Neural crest cell (in vitro differentiated cells): Measurements from ENCODE around the gene LCNL1. TPM values are rescaled to one million over a fixed set of nuclear protein-coding genes. Genes with fewer than 3 reads are reported as not detected.

Source experiments
- DNase-seq: peaks from one replicate; pipeline ENCODE4 v3.0.0; 2021; ENCODE audit warnings: low read depth, mixed read lengths, low spot score
- H3K27ac Mint-ChIP-seq: one replicate; pipeline ENCODE4 v1.8.0; 2021; ENCODE audit warnings: mild to moderate bottlenecking, mixed read lengths; ENCODE audit not compliant: unreplicated experiment
- H3K27me3 Mint-ChIP-seq: 2 replicates; pipeline ENCODE4 v1.8.0; 2021; ENCODE audit warnings: low read depth, mild to moderate bottlenecking, mixed read lengths
- H3K36me3 Mint-ChIP-seq: 2 replicates; pipeline ENCODE4 v1.8.0; 2021; ENCODE audit warnings: low read depth, mild to moderate bottlenecking, mixed read lengths
- H3K4me1 Mint-ChIP-seq: 2 replicates; pipeline ENCODE4 v1.8.0; 2021; ENCODE audit warnings: mixed read lengths
- H3K4me3 Mint-ChIP-seq: one replicate; pipeline ENCODE4 v1.8.0; 2021; ENCODE audit warnings: mild to moderate bottlenecking, mixed read lengths
- H3K9me3 Mint-ChIP-seq: 2 replicates; pipeline ENCODE4 v1.8.0; 2021; ENCODE audit warnings: mixed read lengths
- CTCF ChIP-seq: fragments of 200-600 bp; sonication (generic); conservative IDR thresholded peaks from 2 replicates; pipeline ENCODE4 v1.5.0; 2021; ENCODE audit warnings: antibody characterized with exemption, mild to moderate bottlenecking
- total RNA-seq: library from RNA; stranded (reverse); gene quantifications from 2 replicates; pipeline ENCODE4 v1.2.1, GENCODE V29; 2021

Gene LCNL1
- total RNA-seq, 1 donor from 2014 or later = not detected

GRCh38 chr9:136972335-136972734, 10.5 kb upstream of the LCNL1 start:
- H3K36me3 Mint-ChIP-seq = no peaks in the 10 kb centered on the region
- no peaks in the 10 kb centered on the region for H3K9me3 Mint-ChIP-seq
- H3K4me3 Mint-ChIP-seq = no peak overlapping the region
- no peak for DNase-seq
- H3K27me3 Mint-ChIP-seq = peaks cover 3% of the 10 kb centered on the region
- no peak overlapping the region for H3K27ac Mint-ChIP-seq
- no peaks in the 10 kb centered on the region for H3K4me1 Mint-ChIP-seq
- no peak for TF ChIP-seq CTCF

GRCh38 chr9:136972743-136973142, 10.1 kb upstream of the LCNL1 start:
- Mint-ChIP-seq H3K27me3 (peaks cover 7% of the 10 kb centered on the region), H3K4me1 (no peaks in the 10 kb centered on the region), H3K4me3 (no peak overlapping the region), H3K36me3 (no peaks in the 10 kb centered on the region), H3K9me3 (no peaks in the 10 kb centered on the region), H3K27ac (no peak overlapping the region)
- DNase-seq = no peak
- TF ChIP-seq CTCF = no peak

- Mint-ChIP-seq H3K4me3 (no peak overlapping the region), H3K36me3 (no peaks in the 10 kb centered on the region), H3K9me3 (no peaks in the 10 kb centered on the region), H3K27ac (no peak overlapping the region), H3K4me1 (no peaks in the 10 kb centered on the region), H3K27me3 (peaks cover 7% of the 10 kb centered on the region)
- TF ChIP-seq CTCF = no peak
- no peak for DNase-seq
Measured at GRCh38 chr9:136973618-136974617, 8.9 kb upstream of the LCNL1 start.

GRCh38 chr9:136974817-136975535, 7.8 kb upstream of the LCNL1 start:
- Mint-ChIP-seq H3K27ac (no peak overlapping the region), H3K36me3 (no peaks in the 10 kb centered on the region), H3K4me1 (no peaks in the 10 kb centered on the region), H3K9me3 (no peaks in the 10 kb centered on the region), H3K4me3 (no peak overlapping the region), H3K27me3 (peaks cover 7% of the 10 kb centered on the region)
- no peak for TF ChIP-seq CTCF
- DNase-seq = no peak

- peaks cover 7% of the 10 kb centered on the region for H3K27me3 Mint-ChIP-seq
- TF ChIP-seq CTCF = peak; percentile 21
- H3K4me3 Mint-ChIP-seq = no peak overlapping the region
- DNase-seq = no peak
- H3K27ac Mint-ChIP-seq = no peak overlapping the region
- H3K36me3 Mint-ChIP-seq = no peaks in the 10 kb centered on the region
- peaks cover 3% of the 10 kb centered on the region for H3K4me1 Mint-ChIP-seq
- no peaks in the 10 kb centered on the region for H3K9me3 Mint-ChIP-seq
Measured at GRCh38 chr9:136975644-136976043, 7.1 kb upstream of the LCNL1 start.
